ENCODE results near the gene KREMEN2.

KREMEN2 gene

DNA sequence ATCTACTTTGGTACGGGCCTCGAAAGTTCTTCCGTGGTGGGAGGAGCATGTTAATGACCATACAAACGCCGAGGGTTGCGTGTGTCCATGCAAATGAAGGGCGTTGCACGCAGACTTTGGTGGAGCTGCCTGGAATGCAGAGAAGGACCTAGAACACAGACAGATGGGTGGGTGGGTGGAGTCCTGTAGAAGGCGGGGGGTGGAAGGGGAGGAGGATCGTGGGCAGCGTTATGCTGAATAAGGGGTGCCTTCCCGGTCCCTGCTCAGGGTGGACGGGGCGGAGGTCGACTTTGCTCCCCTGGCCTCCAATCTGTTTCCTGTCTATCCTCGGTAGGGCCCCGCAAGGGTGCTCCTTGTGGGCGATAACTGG lies 4.3 kb downstream of the KREMEN2 start:
- peaks cover 28% of the 10 kb centered on the region for H3K27me3 Mint-ChIP-seq (ENCODE audit: low read depth)
- peaks cover 19% of the 10 kb centered on the region for H3K4me1 Mint-ChIP-seq
- H3K27ac Mint-ChIP-seq = peak overlapping the region in 1 of 3 experiments; percentile 49
- no peaks in the 10 kb centered on the region for H3K9me3 Mint-ChIP-seq
- peak overlapping the region; percentile 80 to 87 (median 85) for H3K4me3 Mint-ChIP-seq
- no peaks in the 10 kb centered on the region for H3K36me3 Mint-ChIP-seq (ENCODE audit: low read depth)
- TF ChIP-seq, protein P1, sequence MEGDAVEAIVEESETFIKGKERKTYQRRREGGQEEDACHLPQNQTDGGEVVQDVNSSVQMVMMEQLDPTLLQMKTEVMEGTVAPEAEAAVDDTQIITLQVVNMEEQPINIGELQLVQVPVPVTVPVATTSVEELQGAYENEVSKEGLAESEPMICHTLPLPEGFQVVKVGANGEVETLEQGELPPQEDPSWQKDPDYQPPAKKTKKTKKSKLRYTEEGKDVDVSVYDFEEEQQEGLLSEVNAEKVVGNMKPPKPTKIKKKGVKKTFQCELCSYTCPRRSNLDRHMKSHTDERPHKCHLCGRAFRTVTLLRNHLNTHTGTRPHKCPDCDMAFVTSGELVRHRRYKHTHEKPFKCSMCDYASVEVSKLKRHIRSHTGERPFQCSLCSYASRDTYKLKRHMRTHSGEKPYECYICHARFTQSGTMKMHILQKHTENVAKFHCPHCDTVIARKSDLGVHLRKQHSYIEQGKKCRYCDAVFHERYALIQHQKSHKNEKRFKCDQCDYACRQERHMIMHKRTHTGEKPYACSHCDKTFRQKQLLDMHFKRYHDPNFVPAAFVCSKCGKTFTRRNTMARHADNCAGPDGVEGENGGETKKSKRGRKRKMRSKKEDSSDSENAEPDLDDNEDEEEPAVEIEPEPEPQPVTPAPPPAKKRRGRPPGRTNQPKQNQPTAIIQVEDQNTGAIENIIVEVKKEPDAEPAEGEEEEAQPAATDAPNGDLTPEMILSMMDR (IDR thresholded peaks at IDR 0.05; ENCODE audit: unreplicated experiment in 3 of 3) = no peak

DNA sequence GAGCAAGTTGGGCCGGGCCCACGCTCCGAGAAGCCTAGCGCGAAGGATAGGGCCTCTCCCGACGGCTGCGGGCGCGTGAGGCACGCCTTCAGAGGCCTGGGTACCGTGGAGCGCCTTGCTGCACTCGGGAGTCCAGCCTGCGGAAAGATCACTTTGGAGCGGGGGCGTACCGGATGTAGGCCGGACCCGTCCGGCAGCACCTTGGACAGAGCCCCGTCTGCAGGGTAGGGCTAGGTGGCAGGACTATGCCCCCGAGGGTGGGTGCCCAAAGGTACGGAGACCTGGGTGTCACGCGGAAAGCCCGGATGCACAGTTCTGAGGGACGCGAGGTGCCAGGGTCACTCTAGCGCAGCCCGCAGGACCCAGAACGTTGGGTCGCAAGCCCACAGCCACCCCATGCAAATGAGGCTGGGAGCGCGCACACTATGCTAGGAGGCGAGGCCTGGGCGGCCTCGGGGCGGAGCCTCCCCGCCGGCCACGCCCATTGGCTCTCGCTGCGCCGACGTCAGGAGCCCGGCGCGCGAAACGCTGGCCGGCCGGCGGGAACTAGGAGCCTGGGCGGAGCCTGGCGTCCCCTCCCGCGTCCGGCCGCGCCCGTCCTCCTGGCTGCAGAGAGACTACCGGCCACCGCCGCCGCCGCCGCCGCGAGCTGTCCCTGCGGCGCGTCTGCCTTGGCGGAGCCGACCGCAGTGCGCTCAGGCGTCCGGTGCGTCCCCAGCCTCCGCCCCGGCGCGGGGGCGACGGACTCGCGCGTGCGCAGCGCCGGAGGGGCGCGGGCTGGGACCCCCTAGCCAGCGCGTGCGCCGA lies 4.9 kb downstream of the KREMEN2 start, which contains the start of gene PAQR4:
PAQR4 (plus strand) TSS at position 611 of the 807 bp plus-strand sequence. CDS start 327 bp downstream, outside the sequence.
- Mint-ChIP-seq H3K4me3 (peak within 1 kb of the TSS; percentile 80 to 87 (median 85)), H3K36me3 (ENCODE audit: low read depth) (no peaks in the 10 kb centered on the region), H3K4me1 (peaks cover 19% of the 10 kb centered on the region), H3K9me3 (no peaks in the 10 kb centered on the region), H3K27me3 (ENCODE audit: low read depth) (peaks cover 23% of the 10 kb centered on the region), H3K27ac (peak within 1 kb of the TSS in 1 of 3 experiments; percentile 49)
- TF ChIP-seq, protein P1 (IDR thresholded peaks at IDR 0.05; ENCODE audit: unreplicated experiment in 3 of 3) = no peak

DNA sequence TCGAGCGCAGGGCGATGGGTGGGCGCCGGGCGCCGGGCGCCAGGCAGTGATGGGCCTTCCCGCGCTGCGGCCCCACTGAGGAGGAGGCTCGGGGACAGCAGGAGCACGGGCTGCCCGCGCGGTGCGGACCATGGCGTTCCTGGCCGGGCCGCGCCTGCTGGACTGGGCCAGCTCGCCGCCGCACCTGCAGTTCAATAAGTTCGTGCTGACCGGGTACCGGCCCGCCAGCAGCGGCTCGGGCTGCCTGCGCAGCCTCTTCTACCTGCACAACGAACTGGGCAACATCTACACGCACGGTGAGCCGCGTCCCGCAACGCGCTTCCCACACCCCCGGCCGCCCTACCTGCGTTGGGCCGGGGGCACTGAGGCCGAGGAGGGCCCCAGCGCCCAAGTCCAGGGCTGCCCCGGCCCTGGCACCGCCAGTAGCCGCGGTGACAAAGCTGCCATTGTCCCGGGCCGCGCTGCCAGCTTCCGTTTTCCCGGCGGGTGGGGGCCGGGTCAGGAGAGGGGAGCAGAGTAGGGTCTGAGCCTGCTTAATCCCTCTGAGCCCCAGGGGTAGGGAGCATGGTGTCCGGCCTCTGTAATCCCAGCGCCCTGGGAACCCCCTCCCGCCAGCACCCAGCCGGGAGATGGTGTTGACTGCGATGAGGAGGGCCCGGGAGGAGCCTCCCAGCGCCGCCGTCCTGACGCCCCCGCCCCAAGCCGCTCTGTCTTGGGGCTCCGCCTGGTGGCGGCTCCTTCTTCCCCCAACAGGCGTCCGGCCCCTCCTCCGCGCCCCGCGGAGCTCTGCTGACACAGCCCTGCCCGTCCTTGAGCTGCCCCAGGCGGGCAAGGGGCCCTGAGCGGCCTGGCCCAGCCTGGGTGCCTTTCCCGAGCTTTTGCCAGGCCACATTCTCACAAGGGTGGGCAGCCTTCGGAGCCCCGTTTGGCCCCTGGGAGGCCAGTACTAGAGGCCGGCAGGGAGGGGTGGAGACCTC lies 5.8 kb downstream of the KREMEN2 start:
- peaks cover 19% of the 10 kb centered on the region for H3K4me1 Mint-ChIP-seq
- TF ChIP-seq, protein P1 (IDR thresholded peaks at IDR 0.05; ENCODE audit: unreplicated experiment in 3 of 3) = peak; percentile 17 to 25 (median 17)
- H3K4me3 Mint-ChIP-seq = peak overlapping the region; percentile 75 to 82 (median 82)
- no peaks in the 10 kb centered on the region for H3K9me3 Mint-ChIP-seq
- no peaks in the 10 kb centered on the region for H3K36me3 Mint-ChIP-seq (ENCODE audit: low read depth)
- peaks cover 16% of the 10 kb centered on the region for H3K27me3 Mint-ChIP-seq (ENCODE audit: low read depth)
- no peak overlapping the region for H3K27ac Mint-ChIP-seq

DNA sequence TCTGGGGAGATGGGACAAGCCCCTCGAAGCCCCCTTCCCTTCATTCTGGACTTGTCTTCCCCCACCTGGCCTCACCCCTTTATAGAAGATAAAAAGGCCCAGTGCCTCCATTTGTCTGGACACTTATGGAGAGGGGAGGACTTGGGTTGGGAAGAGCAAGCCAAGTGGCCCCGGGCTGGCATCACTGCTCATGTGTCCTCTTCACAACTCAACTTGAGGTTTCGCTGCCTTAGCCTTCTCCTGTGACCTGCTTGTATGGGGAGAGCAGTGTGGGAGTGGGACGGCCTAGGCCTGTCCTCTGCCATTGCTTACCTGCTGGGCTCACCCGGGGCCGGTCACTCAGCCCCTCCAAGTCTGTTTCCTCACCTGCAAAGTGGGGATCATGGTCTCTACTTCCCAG lies 6.5 kb downstream of the KREMEN2 start:
- H3K36me3 Mint-ChIP-seq (ENCODE audit: low read depth) = no peaks in the 10 kb centered on the region

DNA sequence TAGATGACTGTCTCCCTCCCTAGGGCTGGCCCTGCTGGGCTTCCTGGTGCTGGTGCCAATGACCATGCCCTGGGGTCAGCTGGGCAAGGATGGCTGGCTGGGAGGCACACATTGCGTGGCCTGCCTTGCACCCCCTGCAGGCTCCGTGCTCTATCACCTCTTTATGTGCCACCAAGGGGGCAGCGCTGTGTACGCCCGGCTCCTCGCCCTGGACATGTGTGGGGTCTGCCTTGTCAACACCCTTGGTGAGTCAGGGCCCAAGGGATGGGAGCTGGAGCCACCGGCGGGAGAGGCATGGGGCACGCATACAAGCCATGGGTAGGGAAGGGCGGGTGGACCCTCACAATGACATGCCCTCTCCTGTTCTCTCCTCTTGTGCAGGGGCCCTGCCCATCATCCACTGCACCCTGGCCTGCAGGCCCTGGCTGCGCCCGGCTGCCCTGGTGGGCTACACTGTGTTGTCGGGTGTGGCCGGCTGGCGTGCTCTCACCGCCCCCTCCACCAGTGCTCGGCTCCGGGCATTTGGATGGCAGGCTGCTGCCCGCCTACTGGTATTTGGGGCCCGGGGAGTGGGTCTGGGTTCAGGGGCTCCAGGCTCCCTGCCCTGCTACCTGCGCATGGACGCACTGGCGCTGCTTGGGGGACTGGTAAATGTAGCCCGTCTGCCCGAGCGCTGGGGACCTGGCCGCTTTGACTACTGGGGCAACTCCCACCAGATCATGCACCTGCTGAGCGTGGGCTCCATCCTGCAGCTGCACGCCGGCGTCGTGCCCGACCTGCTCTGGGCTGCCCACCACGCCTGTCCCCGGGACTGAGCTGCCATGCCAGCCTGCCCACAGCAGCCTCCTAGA lies 7.3 kb downstream of the KREMEN2 start:
- Mint-ChIP-seq H3K4me3 (peak overlapping the region; percentile 75 to 82 (median 82)), H3K27me3 (ENCODE audit: low read depth) (peaks cover 7% of the 10 kb centered on the region), H3K27ac (no peak overlapping the region), H3K9me3 (no peaks in the 10 kb centered on the region), H3K36me3 (ENCODE audit: low read depth) (no peaks in the 10 kb centered on the region), H3K4me1 (peaks cover 19% of the 10 kb centered on the region)
- TF ChIP-seq, protein P1 (IDR thresholded peaks at IDR 0.05; ENCODE audit: unreplicated experiment in 3 of 3) = no peak

More for the DNA sequence above, 6.5 kb downstream of the KREMEN2 start:
- no peak overlapping the region for H3K27ac Mint-ChIP-seq
- no peaks in the 10 kb centered on the region for H3K9me3 Mint-ChIP-seq
- TF ChIP-seq, protein P1 (IDR thresholded peaks at IDR 0.05; ENCODE audit: unreplicated experiment in 3 of 3) = no peak
- H3K4me3 Mint-ChIP-seq = peak overlapping the region; percentile 75 to 82 (median 82)
- H3K27me3 Mint-ChIP-seq (ENCODE audit: low read depth) = peaks cover 9% of the 10 kb centered on the region
- peaks cover 19% of the 10 kb centered on the region for H3K4me1 Mint-ChIP-seq

Measured in nephron (organoid).